HG03565 (cell line): ENCODE results near the gene FHDC1.

Experiments
- ATAC-seq: cut with Tn5 transposase; IDR thresholded peaks from one replicate; pipeline ENCODE4 v1.9.1; 2021; ENCODE audit warnings: mild to moderate bottlenecking, moderate library complexity; ENCODE audit not compliant: unreplicated experiment

FHDC1 gene

DNA sequence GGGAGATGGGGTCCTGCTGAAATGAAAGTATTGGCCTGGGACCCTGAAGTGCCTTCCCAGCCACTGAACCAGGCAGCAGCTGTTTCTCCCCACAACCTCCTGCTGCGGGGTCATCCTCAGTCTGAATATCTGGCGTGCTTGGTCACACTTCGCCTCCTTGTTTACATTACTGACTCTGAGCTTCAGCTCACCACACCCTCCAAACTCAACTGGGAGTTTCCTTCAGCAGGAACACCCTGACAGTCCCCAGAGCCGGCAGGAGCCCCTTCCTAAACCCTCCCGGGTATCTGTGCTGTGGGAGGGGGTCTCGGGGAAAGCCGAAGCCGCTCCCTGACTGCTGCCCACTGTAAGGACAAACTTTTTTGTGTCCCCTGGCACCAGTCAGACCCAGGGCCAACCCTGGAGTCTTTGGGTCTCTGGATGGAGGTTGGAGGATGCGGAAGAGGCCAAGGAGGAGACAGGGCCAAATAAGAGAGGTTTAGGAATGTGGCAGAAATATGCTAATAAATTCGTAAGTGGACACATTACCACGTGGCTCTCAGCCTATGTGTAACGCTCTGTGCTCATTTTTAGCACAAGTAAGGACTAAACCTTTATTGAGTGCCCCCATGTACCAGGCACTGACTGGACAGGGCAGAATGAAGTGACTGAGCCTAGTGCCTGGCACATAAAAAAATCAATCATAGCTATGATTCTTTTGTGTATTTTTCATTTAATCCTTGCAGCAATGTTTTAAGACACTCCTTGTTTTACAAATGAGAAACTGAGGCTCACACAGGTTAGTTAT, 20.7 kb downstream of the FHDC1 start:
- ATAC-seq: no peak

DNA sequence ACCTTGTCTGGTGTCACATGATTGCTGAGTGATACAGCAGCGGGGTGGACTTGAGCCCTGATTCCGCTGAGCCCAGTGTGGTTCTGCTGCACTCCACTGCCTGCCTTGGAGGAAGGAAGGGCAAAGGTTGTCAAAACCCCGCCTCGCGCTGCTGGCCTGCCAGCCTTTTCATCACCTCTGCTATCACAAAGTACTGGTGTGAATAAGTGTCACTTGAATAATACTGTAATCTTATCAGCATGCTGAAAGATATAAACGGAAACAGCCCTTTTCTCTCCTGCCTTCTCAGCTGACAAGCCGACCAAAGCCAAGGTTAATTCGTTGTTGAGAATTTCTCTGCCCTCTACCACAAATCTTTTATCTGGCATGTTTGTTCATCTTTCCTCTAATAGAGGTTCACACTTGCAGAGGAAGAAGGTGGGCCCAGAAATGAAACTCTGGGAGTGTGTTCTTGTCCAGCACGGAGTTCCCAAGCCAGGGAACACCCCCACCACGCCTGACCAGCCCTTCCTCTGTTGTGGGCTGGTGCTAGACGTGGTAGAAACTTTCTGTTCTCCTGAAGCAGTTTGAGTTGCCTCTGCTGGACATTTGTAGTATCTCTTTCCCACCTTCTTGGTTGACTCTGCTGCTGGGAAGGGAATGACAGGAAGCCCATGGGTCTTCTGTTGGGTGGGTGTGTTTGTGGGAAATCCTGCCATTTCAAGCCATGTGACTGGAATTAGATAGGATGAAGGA, 21.5 kb downstream of the FHDC1 start:
- ATAC-seq: no peak

DNA sequence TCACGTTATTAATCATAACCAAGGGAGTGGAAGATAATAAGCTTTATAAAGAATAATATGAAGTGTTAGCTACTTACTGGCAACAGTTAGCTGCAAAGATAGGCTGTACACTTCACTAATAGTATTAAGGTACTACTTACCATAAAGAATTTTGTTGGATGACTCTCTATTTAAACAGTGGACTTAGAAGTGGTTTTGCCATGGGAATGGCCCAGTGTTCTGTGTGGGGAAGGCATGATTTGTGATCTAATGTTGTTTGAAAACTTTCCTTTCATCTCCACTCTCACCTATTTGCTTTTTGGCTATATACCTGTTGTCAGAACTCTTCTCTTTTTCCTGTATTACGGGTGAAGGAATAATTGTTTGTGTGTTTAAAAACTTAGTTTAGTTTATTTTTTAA, 23.0 kb downstream of the FHDC1 start:
- ATAC-seq: no peak

GRCh38 chr4:152960082-152960481, 24.0 kb downstream of the FHDC1 start:
- ATAC-seq: no peak

- no peak for ATAC-seq
These were observed 25.1 kb downstream of the FHDC1 start for GRCh38 chr4:152961014-152961772.

DNA sequence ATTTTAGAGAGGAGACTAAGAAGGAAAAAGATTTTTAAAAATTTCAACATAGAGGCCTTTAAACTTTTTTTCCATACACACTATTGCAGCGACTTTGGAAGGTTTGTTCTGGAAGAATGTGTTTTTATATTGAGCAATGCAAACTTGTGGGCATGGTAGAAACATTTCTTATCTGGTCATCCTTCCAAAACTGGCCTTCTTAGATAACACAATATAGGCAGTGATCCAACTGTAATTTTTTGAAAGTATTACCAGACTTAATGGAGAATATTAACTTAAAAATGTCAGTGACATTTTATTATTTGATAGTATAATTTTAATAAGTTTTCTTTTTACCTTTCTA, 25.6 kb downstream of the FHDC1 start:
- ATAC-seq: no peak

GRCh38 chr4:152962150-152962549, 26.0 kb downstream of the FHDC1 start:
- ATAC-seq: no peak

DNA sequence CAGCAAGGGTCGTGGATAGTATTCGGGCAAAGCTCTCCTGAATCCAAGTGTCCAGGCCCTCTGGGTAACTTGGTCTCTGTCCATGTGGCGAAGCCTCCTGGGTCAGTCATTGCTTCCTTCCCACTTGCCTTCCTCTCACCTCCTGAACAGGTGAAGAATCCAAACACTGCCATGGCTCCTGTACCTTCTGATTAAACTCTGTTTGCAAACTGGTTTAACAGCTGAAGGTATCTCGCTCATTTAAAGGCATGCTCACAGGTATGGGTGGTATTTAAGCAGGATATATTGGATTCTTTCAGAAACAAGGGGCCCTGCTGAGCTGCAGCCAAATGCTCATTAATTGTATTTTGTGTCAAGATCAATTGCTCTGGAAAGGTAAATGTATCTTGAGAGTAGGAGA, 28.2 kb downstream of the FHDC1 start:
- no peak for ATAC-seq

GRCh38 chr4:152965611-152966010, 29.5 kb downstream of the FHDC1 start:
- peak; percentile 77 for ATAC-seq

DNA sequence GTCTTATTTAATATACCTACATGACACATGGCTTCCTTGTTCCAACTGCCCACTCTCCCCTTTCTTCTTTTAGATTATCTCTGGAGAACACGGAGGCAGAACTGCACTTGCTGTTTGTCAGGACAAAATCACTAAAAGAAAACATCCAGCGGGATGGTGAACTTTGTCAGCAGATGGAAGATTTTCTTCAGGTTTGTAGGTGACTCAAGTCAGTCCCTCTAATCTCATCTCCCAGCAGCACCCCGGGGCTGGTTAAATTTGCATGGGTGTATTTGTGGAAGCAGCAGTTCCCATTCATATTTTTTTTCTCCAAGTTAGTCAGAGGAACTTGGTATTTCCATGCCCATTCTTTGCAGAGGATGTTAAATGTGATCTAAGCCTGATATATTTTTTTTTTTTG, 31.8 kb downstream of the FHDC1 start:
- ATAC-seq: no peak

DNA sequence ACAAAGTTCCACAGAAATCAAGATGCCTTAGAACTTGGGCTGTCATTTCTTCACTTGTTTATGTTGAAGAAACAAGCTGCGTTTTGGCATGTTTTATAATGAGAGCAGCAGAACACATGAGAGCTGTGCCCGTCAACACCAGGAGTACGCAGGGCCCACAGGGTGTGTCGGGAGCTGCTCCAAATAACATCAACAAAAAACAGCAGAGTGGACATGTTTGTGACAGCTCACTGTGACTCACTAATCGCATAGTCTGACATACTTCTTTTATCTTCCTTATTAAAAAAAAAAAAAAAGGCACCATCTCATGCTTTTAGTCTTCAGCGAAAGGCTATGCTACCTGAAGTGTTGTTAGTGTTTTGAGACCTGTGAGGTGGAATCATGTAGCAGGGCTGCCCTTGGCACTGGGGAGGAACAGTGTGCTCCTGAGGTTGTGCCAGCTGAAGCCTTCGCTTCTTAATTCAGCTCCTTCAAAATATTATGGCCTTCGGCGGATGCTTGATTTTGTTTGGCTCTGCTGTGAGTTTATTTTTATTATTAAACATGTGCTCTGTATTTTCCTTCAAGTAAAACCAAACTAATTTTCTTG, 32.8 kb downstream of the FHDC1 start:
- ATAC-seq: no peak

GRCh38 chr4:152970102-152970820, 34.1 kb downstream of the FHDC1 start:
- ATAC-seq: no peak

DNA sequence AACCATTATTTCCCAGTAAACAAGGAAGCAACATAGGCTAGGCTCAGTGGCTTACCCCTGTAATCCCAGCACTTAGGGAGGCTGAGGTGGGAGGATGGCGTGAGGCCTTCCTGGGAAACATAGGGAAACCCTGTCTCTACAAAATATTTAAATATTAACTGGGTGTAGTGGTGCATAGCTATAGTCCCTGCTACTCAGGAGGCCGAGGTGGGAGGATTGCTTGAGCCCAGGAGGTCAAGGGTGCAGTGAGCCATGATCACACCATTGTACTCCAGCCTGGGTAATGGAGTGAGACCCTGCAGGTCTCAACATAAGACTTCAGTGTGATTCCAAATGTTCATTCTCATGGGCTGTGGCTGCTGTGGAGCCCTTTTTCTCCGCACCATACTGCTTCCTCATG, 34.9 kb downstream of the FHDC1 start:
- ATAC-seq: no peak

GRCh38 chr4:152972821-152973628, 36.9 kb downstream of the FHDC1 start:
- ATAC-seq: no peak

GRCh38 chr4:152973629-152974467, 37.7 kb downstream of the FHDC1 start:
- no peak for ATAC-seq

DNA sequence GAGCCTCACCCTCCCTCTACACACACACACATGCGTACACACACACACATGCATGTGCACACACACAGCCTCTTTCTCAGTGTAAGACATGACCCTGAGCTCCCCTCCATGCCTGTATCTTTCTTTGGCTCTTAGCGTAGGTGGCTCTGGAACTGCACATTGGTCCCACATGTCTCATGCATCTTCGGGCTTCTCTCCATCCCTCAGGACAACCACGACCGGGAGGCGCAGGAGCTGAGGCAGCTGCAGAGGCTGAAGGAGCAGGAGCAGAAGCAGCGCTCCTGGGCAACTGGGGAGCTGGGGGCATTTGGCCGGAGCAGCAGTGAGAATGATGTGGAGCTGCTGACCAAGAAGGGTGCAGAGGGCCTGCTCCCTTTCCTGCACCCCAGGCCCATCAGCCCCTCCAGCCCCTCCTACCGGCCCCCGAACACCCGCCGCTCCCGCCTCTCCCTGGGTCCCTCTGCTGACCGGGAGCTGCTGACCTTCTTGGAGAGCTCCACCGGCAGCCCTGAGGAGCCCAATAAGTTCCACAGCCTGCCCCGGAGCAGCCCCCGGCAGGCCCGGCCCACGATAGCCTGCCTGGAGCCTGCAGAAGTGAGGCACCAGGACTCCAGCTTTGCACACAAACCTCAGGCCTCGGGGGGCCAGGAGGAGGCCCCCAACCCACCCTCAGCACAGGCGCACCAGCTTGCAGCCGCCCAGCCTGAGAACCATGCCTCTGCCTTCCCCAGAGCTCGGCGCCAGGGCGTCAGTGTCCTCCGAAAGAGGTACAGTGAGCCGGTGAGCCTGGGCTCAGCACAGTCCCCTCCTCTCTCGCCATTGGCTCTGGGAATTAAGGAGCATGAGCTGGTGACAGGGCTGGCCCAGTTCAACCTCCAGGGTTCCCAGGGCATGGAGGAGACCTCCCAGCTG, 38.6 kb downstream of the FHDC1 start:
- no peak for ATAC-seq

DNA sequence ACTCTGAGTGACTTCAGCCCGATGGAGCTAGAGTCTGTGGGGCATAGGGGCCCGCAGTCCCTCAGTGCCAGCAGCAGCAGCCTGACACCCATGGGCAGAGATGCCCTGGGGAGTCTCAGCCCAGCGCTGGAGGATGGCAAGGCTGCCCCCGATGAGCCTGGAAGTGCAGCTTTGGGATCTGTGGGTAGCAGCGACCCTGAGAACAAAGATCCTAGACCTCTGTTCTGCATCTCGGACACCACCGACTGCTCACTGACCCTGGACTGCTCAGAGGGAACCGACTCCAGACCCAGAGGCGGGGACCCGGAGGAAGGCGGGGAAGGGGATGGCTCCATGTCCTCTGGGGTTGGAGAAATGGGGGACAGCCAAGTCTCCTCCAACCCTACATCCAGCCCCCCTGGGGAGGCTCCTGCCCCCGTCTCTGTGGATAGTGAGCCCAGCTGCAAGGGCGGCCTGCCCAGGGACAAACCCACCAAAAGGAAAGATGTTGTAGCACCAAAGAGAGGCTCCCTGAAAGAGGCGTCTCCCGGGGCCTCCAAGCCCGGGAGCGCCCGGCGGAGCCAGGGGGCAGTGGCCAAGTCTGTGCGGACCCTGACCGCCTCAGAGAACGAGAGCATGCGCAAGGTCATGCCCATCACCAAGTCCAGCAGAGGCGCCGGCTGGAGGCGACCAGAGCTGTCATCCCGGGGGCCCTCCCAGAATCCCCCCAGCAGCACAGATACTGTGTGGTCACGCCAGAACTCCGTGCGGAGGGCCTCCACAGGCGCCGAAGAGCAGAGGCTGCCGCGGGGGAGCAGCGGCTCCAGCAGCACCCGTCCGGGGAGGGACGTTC, 39.5 kb downstream of the FHDC1 start:
- ATAC-seq: no peak
